Hepatocyte (in vitro differentiated cells): ENCODE results near the gene CACNG7. TPM values are rescaled to one million over a fixed set of nuclear protein-coding genes. Genes with fewer than 3 reads are reported as not detected.

Experiments used
- DNase-seq: peaks from one replicate; pipeline ENCODE4 v3.0.0-alpha.2; 2016; ENCODE audit warnings: low spot score
- H2AFZ ChIP-seq: fragments of 200-600 bp; sonication (generic); 2 replicates; pipeline ENCODE4 v1.6.0; 2016; ENCODE audit warnings: antibody characterized with exemption, mild to moderate bottlenecking
- H3K27ac ChIP-seq: fragments of 200-600 bp; sonication (generic); 2 replicates; pipeline ENCODE4 v1.5.1; 2016; ENCODE audit warnings: mild to moderate bottlenecking
- H3K27me3 ChIP-seq: fragments of 200-600 bp; sonication (generic); 2 replicates; pipeline ENCODE4 v1.6.1; 2016
- H3K36me3 ChIP-seq: fragments of 200-600 bp; sonication (generic); replicated peaks from 2 replicates; pipeline ENCODE4 v1.5.1; 2016; ENCODE audit warnings: low read depth; ENCODE audit not compliant: insufficient read depth
- H3K4me1 ChIP-seq: fragments of 200-600 bp; sonication (generic); 2 replicates; pipeline ENCODE4 v1.5.1; 2016; ENCODE audit warnings: mild to moderate bottlenecking, moderate library complexity; ENCODE audit not compliant: insufficient read depth
- H3K4me2 ChIP-seq: fragments of 200-600 bp; sonication (generic); 2 replicates; pipeline ENCODE4 v1.6.0; 2016
- H3K4me3 ChIP-seq: fragments of 200-600 bp; sonication (generic); 2 replicates; pipeline ENCODE4 v1.5.1; 2016; ENCODE audit warnings: mild to moderate bottlenecking
- H3K79me2 ChIP-seq: fragments of 200-600 bp; sonication (generic); 2 replicates; pipeline ENCODE4 v1.6.0; 2017; ENCODE audit warnings: mild to moderate bottlenecking
- H3K9me2 ChIP-seq: fragments of 200-600 bp; sonication (generic); replicated peaks from 2 replicates; pipeline ENCODE4 v1.6.0; 2017; ENCODE audit warnings: mild to moderate bottlenecking; ENCODE audit not compliant: insufficient read depth
- H3K9me3 ChIP-seq: fragments of 200-600 bp; sonication (generic); 2 replicates; pipeline ENCODE4 v1.5.1; 2016; ENCODE audit warnings: low read depth, mild to moderate bottlenecking
- H4K20me1 ChIP-seq: fragments of 200-600 bp; sonication (generic); 2 replicates; pipeline ENCODE4 v1.6.0; 2016; ENCODE audit warnings: mild to moderate bottlenecking; ENCODE audit not compliant: insufficient read depth, poor library complexity, severe bottlenecking
- EZH2 ChIP-seq: fragments of 200-600 bp; sonication (generic); IDR thresholded peaks from 2 replicates; pipeline ENCODE4 v1.6.1; 2016; ENCODE audit warnings: antibody characterized with exemption, mild to moderate bottlenecking, borderline replicate concordance
- EZH2phosphoT487 ChIP-seq: fragments of 200-600 bp; sonication (generic); IDR thresholded peaks from one replicate; pipeline ENCODE4 v1.6.1; 2018; ENCODE audit warnings: antibody characterized with exemption, mild to moderate bottlenecking, low read depth, moderate library complexity; ENCODE audit not compliant: unreplicated experiment, severe bottlenecking
- WGBS: methylation state at CpG from one replicate; pipeline ENCODE4 v1.1.6; 2016; ENCODE audit warnings: low lambda C conversion rate; ENCODE audit errors: missing lambda C conversion rate; 5-methylcytosine and 5-hydroxymethylcytosine counted together
- polyA plus RNA-seq: library from polyadenylated mRNA; unstranded; fragments of >200 nt; fragmentation: Nextera tagmentation; extraction: Ambion mirVana; gene quantifications from 2 replicates; pipeline ENCODE4 v1.2.1, GENCODE V29; 2016
- total RNA-seq: library from RNA; depleted of rRNA; stranded (reverse); fragments of >200 nt; gene quantifications from 2 replicates; pipeline ENCODE4 v1.2.3, GENCODE V29; 2014
- TF ChIP-seq, protein P1 (sequence below): fragments of 200-600 bp; sonication (generic); IDR thresholded peaks from 2 replicates; pipeline ENCODE4 v1.5.1; 2016; ENCODE audit warnings: antibody characterized with exemption, mild to moderate bottlenecking; ENCODE audit not compliant: poor library complexity

CACNG7 gene
- total and polyA plus RNA-seq, 2 experiments from 2014 or later, result 0.31 to 0.90 TPM

DNA sequence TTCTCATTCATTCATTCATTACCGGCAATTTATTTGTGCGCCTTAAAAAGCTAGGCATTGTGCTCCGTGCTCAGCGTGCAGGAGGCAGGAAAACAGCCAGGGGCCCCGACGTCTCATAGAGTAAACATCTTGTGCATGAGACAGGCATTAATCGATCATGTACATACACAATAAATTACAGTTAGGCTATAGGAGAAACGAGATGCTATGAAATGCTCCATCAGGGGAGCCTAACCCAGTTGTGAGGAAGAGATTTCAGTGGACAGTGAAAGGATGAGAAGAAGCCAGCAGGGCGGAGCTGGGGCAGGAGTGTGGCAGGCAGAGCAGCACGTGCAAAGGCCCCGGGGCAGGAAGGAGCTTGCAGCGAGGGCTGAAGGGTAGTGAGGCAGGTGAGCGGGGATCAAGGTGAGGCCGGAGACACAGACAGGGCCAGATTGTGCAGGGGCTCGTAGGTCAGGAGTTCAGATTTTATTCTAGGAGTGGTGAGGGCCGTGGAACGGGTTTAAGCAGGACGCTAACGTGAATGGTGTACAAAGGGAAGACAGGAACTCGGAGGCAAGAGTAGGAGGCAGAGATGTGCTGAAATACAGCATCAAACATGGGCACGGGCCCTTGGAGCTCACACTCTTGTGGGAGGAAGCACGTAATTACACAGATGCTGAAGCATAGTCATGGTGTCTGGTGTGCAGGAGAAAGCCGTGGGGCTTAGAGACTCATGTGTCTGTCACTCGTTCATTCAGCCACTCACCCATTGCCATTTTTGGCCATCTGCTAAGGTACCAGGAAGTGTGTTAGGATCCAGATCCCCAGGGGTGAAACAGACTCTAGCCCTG lies 74.6 kb downstream of the CACNG7 start:
- H3K79me2 ChIP-seq, result no peaks in the 10 kb centered on the region
- TF ChIP-seq, protein P1, sequence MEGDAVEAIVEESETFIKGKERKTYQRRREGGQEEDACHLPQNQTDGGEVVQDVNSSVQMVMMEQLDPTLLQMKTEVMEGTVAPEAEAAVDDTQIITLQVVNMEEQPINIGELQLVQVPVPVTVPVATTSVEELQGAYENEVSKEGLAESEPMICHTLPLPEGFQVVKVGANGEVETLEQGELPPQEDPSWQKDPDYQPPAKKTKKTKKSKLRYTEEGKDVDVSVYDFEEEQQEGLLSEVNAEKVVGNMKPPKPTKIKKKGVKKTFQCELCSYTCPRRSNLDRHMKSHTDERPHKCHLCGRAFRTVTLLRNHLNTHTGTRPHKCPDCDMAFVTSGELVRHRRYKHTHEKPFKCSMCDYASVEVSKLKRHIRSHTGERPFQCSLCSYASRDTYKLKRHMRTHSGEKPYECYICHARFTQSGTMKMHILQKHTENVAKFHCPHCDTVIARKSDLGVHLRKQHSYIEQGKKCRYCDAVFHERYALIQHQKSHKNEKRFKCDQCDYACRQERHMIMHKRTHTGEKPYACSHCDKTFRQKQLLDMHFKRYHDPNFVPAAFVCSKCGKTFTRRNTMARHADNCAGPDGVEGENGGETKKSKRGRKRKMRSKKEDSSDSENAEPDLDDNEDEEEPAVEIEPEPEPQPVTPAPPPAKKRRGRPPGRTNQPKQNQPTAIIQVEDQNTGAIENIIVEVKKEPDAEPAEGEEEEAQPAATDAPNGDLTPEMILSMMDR, result no peak
- TF ChIP-seq EZH2phosphoT487 (no peak), EZH2 (no peak)
- H3K4me3 ChIP-seq, result no peak overlapping the region
- no peaks in the 10 kb centered on the region for H4K20me1 ChIP-seq
- no peaks in the 10 kb centered on the region for H3K36me3 ChIP-seq
- H3K4me1 ChIP-seq, result peaks cover 8% of the 10 kb centered on the region
- DNase-seq, result no peak
- H3K9me3 ChIP-seq, result no peaks in the 10 kb centered on the region
- H2AFZ ChIP-seq, result no peak overlapping the region
- no peaks in the 10 kb centered on the region for H3K9me2 ChIP-seq
- H3K27me3 ChIP-seq, result peaks cover 31% of the 10 kb centered on the region
- 89% methylated on average over 24 of the region's 24 CpGs for WGBS
- no peak overlapping the region for H3K4me2 ChIP-seq
- no peak overlapping the region for H3K27ac ChIP-seq

DNA sequence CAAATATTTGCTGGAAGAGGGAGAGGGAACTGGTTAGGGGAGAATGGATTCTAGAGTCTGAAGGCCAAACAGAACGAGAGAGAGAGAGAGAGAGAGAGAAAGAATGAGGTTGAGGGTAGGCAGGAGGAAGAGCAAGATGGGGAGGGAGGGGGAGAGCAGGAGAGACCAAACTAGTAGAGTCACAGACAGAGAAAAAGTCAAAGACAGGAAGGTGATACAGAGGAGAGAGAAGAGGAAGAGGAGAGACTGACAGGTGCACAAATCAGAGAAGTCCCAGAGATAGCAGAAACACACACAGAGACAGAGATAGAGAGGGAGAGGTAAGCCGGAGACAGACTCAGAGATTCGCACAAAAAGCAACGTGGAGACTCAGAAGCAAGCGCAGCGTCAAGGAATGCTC lies 76.8 kb downstream of the CACNG7 start:
- Histone ChIP-seq H3K27me3 (peaks cover 17% of the 10 kb centered on the region), H3K79me2 (no peaks in the 10 kb centered on the region), H3K9me2 (no peaks in the 10 kb centered on the region), H2AFZ (no peak overlapping the region), H3K4me2 (no peak overlapping the region), H3K9me3 (no peaks in the 10 kb centered on the region), H4K20me1 (no peaks in the 10 kb centered on the region), H3K4me3 (no peak overlapping the region), H3K27ac (no peak overlapping the region), H3K4me1 (no peaks in the 10 kb centered on the region), H3K36me3 (no peaks in the 10 kb centered on the region)
- 87% methylated on average over 6 of the region's 6 CpGs for WGBS
- DNase-seq, result no peak
- TF ChIP-seq EZH2, result no peak
- TF ChIP-seq EZH2phosphoT487, result no peak
- TF ChIP-seq, protein P1, result no peak

DNA sequence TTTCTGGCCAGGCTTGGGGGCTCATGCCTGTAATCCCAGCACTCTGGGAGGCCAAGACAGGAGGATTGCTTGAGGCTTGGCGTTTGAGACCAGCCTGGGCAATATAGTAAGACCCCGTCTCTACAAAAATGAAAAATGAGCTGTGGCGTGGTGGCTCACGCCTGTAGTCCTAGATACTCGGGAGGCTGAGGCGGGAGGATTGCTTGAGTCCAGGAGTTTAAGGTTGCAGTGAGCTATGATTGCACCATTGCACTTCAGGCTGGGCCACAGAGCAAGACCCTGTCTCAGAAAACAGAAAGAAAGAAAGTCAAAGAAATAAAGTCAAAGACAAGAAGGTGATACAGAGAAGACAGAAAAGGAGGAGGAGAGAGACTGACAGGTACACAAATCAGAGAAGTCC lies 79.9 kb downstream of the CACNG7 start:
- no peaks in the 10 kb centered on the region for H3K9me2 ChIP-seq
- H3K9me3 ChIP-seq, result no peaks in the 10 kb centered on the region
- H3K4me1 ChIP-seq, result peaks cover 4% of the 10 kb centered on the region
- no peak overlapping the region for H2AFZ ChIP-seq
- H3K79me2 ChIP-seq, result no peaks in the 10 kb centered on the region
- DNase-seq, result no peak
- no peak overlapping the region for H3K4me3 ChIP-seq
- no peak overlapping the region for H3K27ac ChIP-seq
- H4K20me1 ChIP-seq, result no peaks in the 10 kb centered on the region
- peaks cover 7% of the 10 kb centered on the region for H3K27me3 ChIP-seq
- WGBS, result 94% methylated on average over 6 of the region's 6 CpGs
- TF ChIP-seq EZH2phosphoT487 (no peak), EZH2 (no peak)
- TF ChIP-seq, protein P1, result no peak
- no peaks in the 10 kb centered on the region for H3K36me3 ChIP-seq
- no peak overlapping the region for H3K4me2 ChIP-seq
